GM19455 (cell line): ENCODE measurements around the gene CPSF3.
"Not testable (repeated sequence)": the region's sequence is repeated elsewhere in the genome, so short reads cannot be mapped to it uniquely, and the experiment has no call there.

Experiments used
- ATAC-seq: cut with Tn5 transposase; IDR thresholded peaks from one replicate; pipeline ENCODE4 v1.9.1; 2021; ENCODE audit not compliant: unreplicated experiment

CPSF3 gene

DNA sequence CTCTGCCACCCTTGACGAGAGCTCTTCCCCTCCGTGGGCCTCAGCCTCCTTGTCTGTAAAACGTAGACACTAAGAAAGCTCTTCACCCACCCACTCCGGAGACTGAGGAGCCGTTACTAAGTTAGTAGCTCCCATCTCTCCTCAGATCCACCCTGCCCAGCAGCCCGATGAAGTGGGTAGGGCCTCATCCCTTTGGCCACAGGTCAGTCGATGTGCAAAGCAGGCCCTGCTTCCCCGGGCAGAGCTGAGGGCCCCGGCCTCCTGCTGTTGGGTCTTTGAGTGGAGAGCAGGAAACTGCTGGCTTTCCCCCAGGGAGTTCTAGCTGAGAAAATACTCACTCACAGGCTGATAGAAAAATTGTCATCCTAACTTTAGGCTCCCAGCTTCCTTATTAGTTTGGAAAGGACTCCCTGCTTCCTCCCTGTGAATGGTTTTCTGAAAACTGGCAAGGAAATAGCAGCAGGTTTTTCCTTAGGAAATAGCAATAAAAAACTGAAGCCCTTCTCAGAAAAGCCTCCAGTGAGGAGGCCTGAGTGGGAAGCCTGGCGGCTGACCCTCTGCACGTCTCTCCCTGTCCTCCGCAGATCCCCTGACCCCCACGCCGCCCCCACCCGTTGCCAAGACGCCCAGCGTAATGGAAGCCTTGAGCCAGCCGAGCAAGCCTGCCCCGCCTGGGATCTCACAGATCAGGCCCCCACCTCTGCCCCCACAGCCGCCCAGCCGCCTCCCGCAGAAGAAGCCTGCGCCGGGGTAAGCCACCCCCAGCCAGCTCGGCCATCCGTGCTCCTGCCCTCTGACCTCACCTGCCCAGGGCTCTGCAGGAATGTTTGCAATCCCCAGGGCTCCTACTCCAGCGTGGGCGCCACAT is 30.3 kb upstream of the CPSF3 start:
- no peak for ATAC-seq

DNA sequence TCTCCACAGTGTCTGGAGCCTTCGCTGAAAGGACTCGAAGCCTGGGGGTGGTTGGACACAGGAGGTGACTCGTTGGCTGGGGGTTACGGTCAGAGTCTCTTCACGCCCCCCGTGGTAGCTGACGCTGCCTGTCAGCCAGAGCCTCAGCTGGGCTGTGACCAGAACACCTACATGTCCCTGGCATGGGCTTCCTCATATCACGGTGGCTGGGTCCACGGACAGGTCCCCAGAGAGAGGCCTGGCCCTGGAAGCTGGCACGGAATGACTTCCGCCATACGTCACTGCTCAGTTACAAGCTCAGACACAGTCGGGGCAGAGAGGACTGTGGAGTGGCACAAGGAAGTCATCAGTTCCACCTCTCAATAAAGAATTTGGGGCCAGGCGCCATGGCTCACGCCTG is 28.6 kb upstream of the CPSF3 start:
- ATAC-seq = no peak

DNA sequence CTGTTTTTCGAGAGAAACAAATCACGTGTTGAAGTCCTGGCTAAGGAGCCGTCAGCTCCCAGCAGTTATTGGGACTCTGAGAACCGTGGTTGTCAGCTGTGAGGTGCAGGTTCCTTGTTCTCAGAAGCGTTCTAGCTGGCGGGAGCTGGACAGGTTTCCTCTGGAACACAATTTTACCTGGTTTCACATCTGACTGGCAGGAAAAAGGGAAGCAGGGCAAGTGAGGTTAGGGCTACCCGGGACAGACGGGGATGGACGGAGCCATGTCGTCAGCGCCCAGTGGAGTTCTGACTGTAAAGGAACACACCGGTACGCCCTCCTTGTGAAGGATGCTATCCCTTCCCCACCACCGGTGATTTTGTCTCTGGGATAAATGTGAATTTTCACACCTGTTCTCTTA is 26.3 kb upstream of the CPSF3 start:
- ATAC-seq = no peak

DNA sequence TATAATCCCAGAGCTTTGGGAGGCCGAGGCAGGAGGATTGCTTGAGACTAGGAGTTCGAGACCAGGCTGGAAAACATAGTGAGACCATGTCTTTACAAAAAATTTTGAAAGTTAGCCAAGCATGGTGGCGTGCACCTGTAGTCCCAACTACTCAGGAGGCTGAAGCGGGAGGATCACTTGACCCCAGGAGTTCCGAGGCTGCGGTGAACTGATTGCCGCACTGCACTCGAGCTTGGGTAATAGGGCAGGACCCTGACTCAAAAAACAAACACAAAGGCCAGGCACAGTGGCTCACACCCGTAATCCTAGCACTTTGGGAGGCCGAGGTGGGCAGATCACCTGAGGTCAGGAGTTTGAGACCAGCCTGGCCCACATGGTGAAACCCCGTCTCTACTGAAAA is 25.2 kb upstream of the CPSF3 start:
- not testable (repeated sequence) for ATAC-seq

GRCh38 chr2:9398881-9399780 is 24.3 kb upstream of the CPSF3 start:
- no peak for ATAC-seq

DNA sequence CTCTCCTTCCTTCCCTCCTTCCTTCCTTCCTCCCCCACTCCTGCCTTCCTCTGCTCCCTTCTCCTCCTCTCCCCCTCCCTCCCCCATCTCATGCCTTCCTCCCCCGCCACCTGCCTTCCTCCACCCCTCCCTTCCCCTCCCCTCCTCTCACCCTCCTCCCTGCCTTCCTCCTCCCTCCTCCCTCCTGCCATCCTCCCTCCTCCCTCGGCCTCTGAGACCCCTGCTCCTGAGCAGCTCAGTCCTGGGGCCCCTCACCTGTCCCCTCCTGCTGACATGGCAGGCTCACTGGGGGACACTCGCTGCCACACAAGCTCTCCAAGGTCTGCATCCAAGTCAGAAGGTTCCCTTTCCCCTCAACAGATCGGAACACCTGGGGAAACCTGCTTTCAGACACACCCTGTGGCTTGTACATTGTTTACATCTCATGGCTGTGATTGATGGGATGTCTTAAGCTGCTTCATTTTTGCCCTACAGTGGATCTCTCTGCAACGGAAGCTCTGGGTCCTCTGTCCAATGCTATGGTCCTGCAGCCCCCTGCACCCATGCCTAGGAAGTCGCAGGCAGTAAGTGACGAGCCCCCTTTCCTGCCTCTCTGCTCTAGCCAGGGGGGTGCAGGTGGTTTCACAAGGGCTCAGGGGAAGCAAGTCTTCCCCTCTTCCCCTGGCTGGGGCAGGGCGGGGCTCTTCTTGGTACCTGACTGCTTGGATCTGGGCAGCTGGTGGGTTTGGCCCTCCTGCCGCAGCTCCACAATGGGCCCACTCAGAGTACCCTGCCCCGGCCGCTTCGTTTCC is 23.0 kb upstream of the CPSF3 start:
- no peak for ATAC-seq

GRCh38 chr2:9401059-9401547 is 22.4 kb upstream of the CPSF3 start:
- no peak for ATAC-seq

- ATAC-seq = no peak
Measured at GRCh38 chr2:9401646-9402371, 21.6 kb upstream of the CPSF3 start.

GRCh38 chr2:9403924-9404323 is 19.5 kb upstream of the CPSF3 start:
- ATAC-seq = no peak

GRCh38 chr2:9404451-9404850 is 19.0 kb upstream of the CPSF3 start:
- ATAC-seq = no peak

DNA sequence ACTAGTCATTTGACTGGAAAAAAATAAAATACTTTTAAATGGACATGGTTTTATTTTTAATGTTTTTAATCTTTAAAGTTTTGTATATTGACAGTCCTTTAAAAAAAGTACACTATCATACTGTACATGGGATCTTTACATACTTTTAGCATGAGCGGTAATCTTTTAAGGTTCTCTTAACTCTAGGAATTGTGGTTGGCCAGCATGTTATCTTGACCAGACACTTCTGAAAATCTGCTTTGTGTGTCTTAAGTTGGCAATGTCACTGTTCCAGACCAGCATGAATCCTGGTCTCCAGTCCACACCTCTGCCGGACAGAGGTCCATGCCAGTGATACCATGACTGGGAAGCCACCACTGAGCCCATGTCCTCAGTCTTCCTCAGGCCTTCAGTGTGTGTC is 17.8 kb upstream of the CPSF3 start:
- ATAC-seq = no peak

- no peak for ATAC-seq
Measured at GRCh38 chr2:9406529-9407362, 16.7 kb upstream of the CPSF3 start.

DNA sequence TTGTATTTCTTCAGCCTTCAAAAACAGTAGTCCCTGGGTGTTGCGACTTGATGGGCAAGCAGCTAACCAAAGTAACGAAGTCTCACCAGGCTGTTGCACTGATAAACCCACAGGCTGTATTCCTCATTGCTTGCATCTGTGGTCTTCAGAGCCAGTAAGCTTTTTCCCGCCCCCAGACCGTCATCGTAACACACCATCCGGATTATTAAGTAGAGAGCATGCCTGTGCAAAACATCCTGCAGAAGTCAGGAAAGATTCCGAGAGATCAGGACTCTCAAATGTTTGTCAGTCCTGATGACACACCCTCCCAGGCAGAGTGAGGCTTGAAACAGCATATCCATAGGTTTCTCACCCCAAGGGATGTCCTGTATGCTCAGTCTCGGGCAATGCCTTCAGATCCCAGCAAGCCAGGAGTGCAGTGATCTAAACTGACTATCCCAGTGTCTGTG is 16.1 kb upstream of the CPSF3 start:
- no peak for ATAC-seq

DNA sequence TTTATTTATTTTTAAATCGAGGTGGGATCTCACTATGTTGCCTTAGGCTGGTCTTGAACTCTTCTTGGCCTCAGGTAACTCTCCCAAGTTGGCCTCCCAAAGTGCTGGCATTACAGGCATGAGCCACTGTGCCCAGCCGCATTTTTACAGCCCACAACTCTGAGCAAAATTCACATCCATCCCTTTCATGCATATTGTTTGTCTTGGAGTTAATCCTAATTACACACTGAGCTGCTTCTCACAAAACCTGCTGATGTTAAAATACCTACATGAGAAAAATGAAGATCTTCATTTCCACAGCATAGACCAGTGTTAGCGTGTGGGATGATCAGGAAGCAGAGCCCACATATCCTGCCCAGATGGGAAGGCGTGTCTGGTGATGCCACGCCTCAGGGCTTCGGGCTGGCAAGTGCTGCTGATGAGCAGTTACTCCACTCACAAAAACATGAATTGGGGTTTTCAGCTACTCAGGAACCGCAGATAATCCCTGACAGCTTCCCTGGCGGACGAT is 14.8 kb upstream of the CPSF3 start:
- ATAC-seq = no peak

- ATAC-seq = no peak
Measured at GRCh38 chr2:9410108-9410507, 13.3 kb upstream of the CPSF3 start.

GRCh38 chr2:9412781-9413180 is 10.7 kb upstream of the CPSF3 start:
- ATAC-seq = no peak

- no peak for ATAC-seq
Measured at GRCh38 chr2:9415516-9416169, 7.8 kb upstream of the CPSF3 start.

GRCh38 chr2:9416267-9416961 is 7.0 kb upstream of the CPSF3 start:
- no peak for ATAC-seq
